HCT116 (cell line): ENCODE measurements around the gene LACC1. TPM values are rescaled to one million over a fixed set of nuclear protein-coding genes. Genes with fewer than 3 reads are reported as not detected.

Experiments
- ATAC-seq: fragments of 200-7000 bp; cut with Tn5 transposase; 2 replicates; pipeline ENCODE4 v1.9.1; 2020; ENCODE audit warnings: mild to moderate bottlenecking, moderate library complexity
- BruUV-seq: library from RNA; stranded (reverse); fragments of 400-500 nt; replicated peaks from 2 replicates; lab custom pipeline; 2021; lab: Mats Ljungman, UMichigan
- CTCF ChIA-PET: fragments of 300-600 bp; sonication (Branson Sonifier 250); formaldehyde crosslinking; loops from one replicate; lab custom pipeline; 2021; ENCODE audit warnings: antibody characterized with exemption; lab: Charles Lee
- POLR2A ChIA-PET: fragments of 300-600, 350-600 bp; sonication (Branson Sonifier 250); formaldehyde crosslinking; loops from one replicate; lab custom pipeline; 2021; ENCODE audit warnings: antibody characterized with exemption; lab: Charles Lee
- RAD21 ChIA-PET, 2 experiments: fragments of 300-600 bp; sonication (Branson Sonifier 250); formaldehyde crosslinking; loops; one replicate each; lab custom pipeline; 2023; ENCODE audit warnings: low total read pairs in 2 of 2; ENCODE audit not compliant: uncharacterized antibody in 2 of 2, unreplicated experiment in 2 of 2, low non-redundant PET in 1 of 2; lab: Charles Lee
- DNase-seq: peaks from one replicate; pipeline ENCODE4 v3.0.0-alpha.2; 2010; ENCODE audit warnings: low read depth, low spot score
- H2AFZ ChIP-seq: fragments of 200-600 bp; shearing (Covaris generic), sonication (generic); 2 replicates; pipeline ENCODE4 v1.6.1; 2017; ENCODE audit warnings: low read depth, mixed run types, mixed read lengths, antibody characterized with exemption, low read length; ENCODE audit not compliant: poor library complexity, severe bottlenecking
- H3K27ac ChIP-seq: 2 replicates; pipeline ENCODE4 v1.5.1; 2012; ENCODE audit warnings: low read depth, low read length
- H3K27me3 ChIP-seq: fragments of 200-600 bp; sonication (generic); 2 replicates; pipeline ENCODE4 v1.6.1; 2016; ENCODE audit warnings: mixed run types, low read length, mixed read lengths; ENCODE audit not compliant: insufficient read depth
- H3K36me3 ChIP-seq, 2 experiments: fragments of 200-500 bp in 1 of 2; fragments of 200-600 bp in 1 of 2; sonication (Bioruptor generic) in 1 of 2; sonication (generic) in 1 of 2; 2 replicates each; pipeline versions ENCODE4 v1.5.1 to v1.6.1; 2014 to 2016; ENCODE audit warnings: low read length in 2 of 2, inconsistent platforms in 1 of 2, mixed read lengths in 1 of 2, mixed run types in 1 of 2; ENCODE audit not compliant: insufficient read depth in 2 of 2, control insufficient read depth in 1 of 2
- H3K4me1 ChIP-seq, 2 experiments: fragments of 200-600 bp in 1 of 2; sonication (generic) in 1 of 2; 2 replicates each; pipeline versions ENCODE4 v1.5.1 to v1.6.1; 2012 to 2017; ENCODE audit warnings: low read length in 2 of 2, inconsistent platforms in 1 of 2, mild to moderate bottlenecking in 1 of 2, mixed read lengths in 1 of 2, mixed run types in 1 of 2, moderate library complexity in 1 of 2; ENCODE audit not compliant: insufficient read depth in 2 of 2, control insufficient read depth in 1 of 2
- H3K4me2 ChIP-seq: fragments of 200-600 bp; sonication (generic); 2 replicates; pipeline ENCODE4 v1.6.1; 2017; ENCODE audit warnings: mixed run types, low read length, mixed read lengths
- H3K4me3 ChIP-seq, 2 experiments: fragments of 200-600 bp in 1 of 2; sonication (generic) in 1 of 2; replicated peaks in 1 of 2; 2 replicates each; pipeline ENCODE4 v1.5.1; 2011 to 2016; ENCODE audit warnings: low read length in 2 of 2, control low read depth in 1 of 2, low read depth in 1 of 2, mild to moderate bottlenecking in 1 of 2, mixed read lengths in 1 of 2, mixed run types in 1 of 2
- H3K79me2 ChIP-seq: fragments of 200-600 bp; sonication (generic); 2 replicates; pipeline ENCODE4 v1.6.1; 2017; ENCODE audit warnings: mild to moderate bottlenecking, mixed run types, low read length, moderate library complexity, mixed read lengths; ENCODE audit not compliant: insufficient read depth
- H3K9ac ChIP-seq: fragments of 200-600 bp; sonication (generic); 2 replicates; pipeline ENCODE4 v1.6.1; 2016; ENCODE audit warnings: low read length, mixed read lengths
- H3K9me2 ChIP-seq: fragments of 200-600 bp; sonication (generic), shearing (Covaris generic); 2 replicates; pipeline ENCODE4 v1.6.1; 2017; ENCODE audit warnings: mixed run types, mild to moderate bottlenecking, moderate library complexity; ENCODE audit not compliant: insufficient read depth
- H3K9me3 ChIP-seq, 2 experiments: fragments of 200-500 bp in 1 of 2; fragments of 200-600 bp in 1 of 2; sonication (Bioruptor generic) in 1 of 2; sonication (generic) in 1 of 2; 2 replicates each; pipeline ENCODE4 v1.6.1; 2014 to 2017; ENCODE audit warnings: low read length in 2 of 2, mixed read lengths in 2 of 2, inconsistent platforms in 1 of 2, low read depth in 1 of 2, mild to moderate bottlenecking in 1 of 2, mixed run types in 1 of 2, moderate library complexity in 1 of 2; ENCODE audit not compliant: control insufficient read depth in 1 of 2, insufficient read depth in 1 of 2
- H4K20me1 ChIP-seq: fragments of 200-600 bp; sonication (generic), shearing (Covaris generic); 2 replicates; pipeline ENCODE4 v1.6.1; 2017; ENCODE audit warnings: mixed run types, mild to moderate bottlenecking, moderate library complexity; ENCODE audit not compliant: insufficient read depth
- CBX3 ChIP-seq: IDR thresholded peaks from 2 replicates; pipeline ENCODE4 v1.6.1; 2012; ENCODE audit warnings: low read depth
- ELF1 ChIP-seq: IDR thresholded peaks from 2 replicates; pipeline ENCODE4 v1.6.1; 2012; ENCODE audit warnings: low read depth, borderline replicate concordance
- EZH2 ChIP-seq: fragments of 200-600 bp; sonication (generic); IDR thresholded peaks from 2 replicates; pipeline ENCODE4 v1.6.1; 2017; ENCODE audit warnings: antibody characterized with exemption, mixed run types
- EZH2phosphoT487 ChIP-seq: fragments of 200-600 bp; IDR thresholded peaks from 2 replicates; pipeline ENCODE4 v1.6.1; 2018; ENCODE audit warnings: antibody characterized with exemption, borderline replicate concordance
- JUND ChIP-seq: IDR thresholded peaks from 2 replicates; pipeline ENCODE4 v1.6.1; 2012
- POLR2A ChIP-seq: IDR thresholded peaks from 2 replicates; pipeline ENCODE4 v1.7.0; 2011; ENCODE audit warnings: borderline replicate concordance; ENCODE audit not compliant: insufficient read depth, insufficient read length; ENCODE audit errors: extremely low read depth
- POLR2AphosphoS5 ChIP-seq: IDR thresholded peaks from 2 replicates; pipeline ENCODE4 v1.6.1; 2011; ENCODE audit warnings: mild to moderate bottlenecking, low read depth, low read length, moderate library complexity
- RAD21 ChIP-seq: IDR thresholded peaks from 2 replicates; pipeline ENCODE4 v1.6.1; 2012; ENCODE audit warnings: low read depth, mild to moderate bottlenecking
- SP1 ChIP-seq: IDR thresholded peaks from 2 replicates; pipeline ENCODE4 v1.6.1; 2012; ENCODE audit warnings: low read depth
- SRF ChIP-seq: IDR thresholded peaks from 2 replicates; pipeline ENCODE4 v1.6.1; 2012; ENCODE audit warnings: low read depth
- ZNF274 ChIP-seq: fragments of 200-500 bp; sonication (Bioruptor generic); IDR thresholded peaks from 2 replicates; pipeline ENCODE4 v1.6.1; 2014; ENCODE audit warnings: mild to moderate bottlenecking, low read depth, low read length, inconsistent platforms
- intact Hi-C: fragments of 100-400 bp; cut with micrococcal nuclease; formaldehyde crosslinking; loops from 2 replicates; pipeline ENCODE4 v1.10.0; 2022
- total RNA-seq: library from RNA; stranded (reverse); gene quantifications from one replicate; pipeline ENCODE4 v1.2.1, GENCODE V29; 2021; ENCODE audit not compliant: unreplicated experiment
- TF ChIP-seq, protein P1 (sequence below), 3 experiments: fragments of 200-600 bp in 1 of 3; sonication (generic) in 1 of 3; IDR thresholded peaks in 2 of 3; conservative IDR thresholded peaks in 1 of 3; 2 replicates each; pipeline ENCODE4 v1.5.1; 2012 to 2017; ENCODE audit warnings: low read depth in 2 of 3, low read length in 2 of 3, antibody characterized with exemption in 1 of 3, borderline replicate concordance in 1 of 3, control low read depth in 1 of 3, mild to moderate bottlenecking in 1 of 3, mixed read lengths in 1 of 3, mixed run types in 1 of 3, moderate library complexity in 1 of 3; ENCODE audit not compliant: insufficient read depth in 1 of 3
- TF ChIP-seq, protein P2 (sequence below): IDR thresholded peaks from 2 replicates; pipeline ENCODE4 v1.6.1; 2012
- TF ChIP-seq, protein P3 (sequence below): IDR thresholded peaks from 2 replicates; pipeline ENCODE4 v1.6.1; 2012; ENCODE audit warnings: low read depth
- TF ChIP-seq, protein P4 (sequence below): IDR thresholded peaks from 2 replicates; pipeline ENCODE4 v1.6.1; 2012

LACC1 gene
- total RNA-seq, 1 experiment from 2014 or later, result 2.6 TPM

DNA sequence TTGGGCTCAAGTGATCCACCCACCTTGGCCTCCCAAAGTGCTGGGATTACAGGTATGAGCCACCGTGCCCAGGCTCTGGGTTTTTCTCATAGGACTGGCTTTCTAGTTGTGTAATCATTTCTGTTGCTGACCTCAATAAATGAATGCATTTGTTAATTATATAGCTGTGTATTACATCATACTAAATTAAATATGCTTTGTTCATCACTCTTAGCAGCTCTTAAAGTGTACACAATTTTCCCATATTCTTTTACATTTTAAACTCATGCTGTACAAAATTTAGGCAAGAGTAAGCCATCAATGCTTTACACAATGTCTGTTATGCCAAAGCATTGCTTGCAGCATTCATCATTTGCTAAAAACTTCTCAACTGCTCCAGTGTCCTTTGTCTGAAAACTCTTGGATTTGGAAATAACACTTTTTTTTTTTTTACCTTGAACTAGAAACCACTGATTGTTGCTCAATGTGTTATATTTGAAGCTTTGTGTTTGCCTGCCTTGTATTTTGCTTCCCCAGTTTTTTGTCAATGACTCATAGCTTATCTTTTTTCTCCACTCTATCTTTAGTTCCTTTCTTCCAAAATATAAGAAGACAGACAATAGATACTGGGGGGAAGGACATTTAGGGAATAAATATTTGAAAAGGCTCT lies 31.6 kb upstream of the LACC1 start:
- no TSS peak for BruUV-seq
- ChIA-PET CTCF (no interaction called here), POLR2A (no interaction called here)

DNA sequence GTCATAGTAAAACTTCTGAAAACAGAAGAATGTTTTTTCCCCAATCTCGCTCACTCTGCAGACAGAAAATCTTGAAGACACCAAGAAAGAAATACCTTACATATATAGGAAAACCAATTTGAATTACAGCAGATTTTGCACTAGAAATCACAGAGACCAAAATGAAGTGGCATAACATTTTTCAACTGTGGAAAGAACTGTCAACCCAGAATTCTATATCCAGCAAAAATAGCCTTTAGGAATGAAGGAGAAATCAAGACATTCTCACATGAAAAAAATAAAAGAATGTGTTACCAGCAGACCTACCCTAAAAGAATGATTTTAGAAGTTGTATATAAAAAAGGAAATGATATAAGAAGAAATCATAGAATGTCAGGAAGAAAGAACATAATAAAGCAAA lies 28.8 kb upstream of the LACC1 start:
- DNase-seq, result no peak
- Histone ChIP-seq H3K79me2 (no peaks in the 10 kb centered on the region), H3K27me3 (no peaks in the 10 kb centered on the region), H3K4me2 (no peak overlapping the region), H3K9me3 (peaks cover 0 to 4% of the 10 kb centered on the region in 2 experiments; a peak in 1 of 4 replicates), H3K36me3 (no peaks in the 10 kb centered on the region; a peak in 1 of 4 replicates), H3K9ac (no peak overlapping the region), H3K4me3 (no peak overlapping the region), H3K27ac (no peak overlapping the region), H3K4me1 (0 out of 4 replicates have a peak, but pooled peaks cover 0 to 4% of the 10 kb centered on the region in 2 experiments), H3K9me2 (no peaks in the 10 kb centered on the region), H2AFZ (no peak overlapping the region), H4K20me1 (no peaks in the 10 kb centered on the region)
- ChIA-PET POLR2A (no interaction called here), RAD21 (no interaction called here), CTCF (no interaction called here)
- BruUV-seq, result no TSS peak
- intact Hi-C loops, result no loop called here
- ATAC-seq, result no peak
- TF ChIP-seq RAD21 (no peak), ZNF274 (no peak), POLR2A (no peak), CBX3 (no peak), POLR2AphosphoS5 (no peak), JUND (no peak)
- TF ChIP-seq, protein P1, sequence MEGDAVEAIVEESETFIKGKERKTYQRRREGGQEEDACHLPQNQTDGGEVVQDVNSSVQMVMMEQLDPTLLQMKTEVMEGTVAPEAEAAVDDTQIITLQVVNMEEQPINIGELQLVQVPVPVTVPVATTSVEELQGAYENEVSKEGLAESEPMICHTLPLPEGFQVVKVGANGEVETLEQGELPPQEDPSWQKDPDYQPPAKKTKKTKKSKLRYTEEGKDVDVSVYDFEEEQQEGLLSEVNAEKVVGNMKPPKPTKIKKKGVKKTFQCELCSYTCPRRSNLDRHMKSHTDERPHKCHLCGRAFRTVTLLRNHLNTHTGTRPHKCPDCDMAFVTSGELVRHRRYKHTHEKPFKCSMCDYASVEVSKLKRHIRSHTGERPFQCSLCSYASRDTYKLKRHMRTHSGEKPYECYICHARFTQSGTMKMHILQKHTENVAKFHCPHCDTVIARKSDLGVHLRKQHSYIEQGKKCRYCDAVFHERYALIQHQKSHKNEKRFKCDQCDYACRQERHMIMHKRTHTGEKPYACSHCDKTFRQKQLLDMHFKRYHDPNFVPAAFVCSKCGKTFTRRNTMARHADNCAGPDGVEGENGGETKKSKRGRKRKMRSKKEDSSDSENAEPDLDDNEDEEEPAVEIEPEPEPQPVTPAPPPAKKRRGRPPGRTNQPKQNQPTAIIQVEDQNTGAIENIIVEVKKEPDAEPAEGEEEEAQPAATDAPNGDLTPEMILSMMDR (IDR thresholded peaks at IDR 0.05 in 2 of 3, conservative IDR thresholded peaks at IDR 0.05 in 1 of 3; ENCODE audit: borderline replicate concordance in 1 of 3, insufficient read depth in 1 of 3, low read depth in 2 of 3, low read length in 2 of 3), result no peak
- TF ChIP-seq, protein P2, sequence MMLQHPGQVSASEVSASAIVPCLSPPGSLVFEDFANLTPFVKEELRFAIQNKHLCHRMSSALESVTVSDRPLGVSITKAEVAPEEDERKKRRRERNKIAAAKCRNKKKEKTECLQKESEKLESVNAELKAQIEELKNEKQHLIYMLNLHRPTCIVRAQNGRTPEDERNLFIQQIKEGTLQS, result no peak
- TF ChIP-seq, protein P3, sequence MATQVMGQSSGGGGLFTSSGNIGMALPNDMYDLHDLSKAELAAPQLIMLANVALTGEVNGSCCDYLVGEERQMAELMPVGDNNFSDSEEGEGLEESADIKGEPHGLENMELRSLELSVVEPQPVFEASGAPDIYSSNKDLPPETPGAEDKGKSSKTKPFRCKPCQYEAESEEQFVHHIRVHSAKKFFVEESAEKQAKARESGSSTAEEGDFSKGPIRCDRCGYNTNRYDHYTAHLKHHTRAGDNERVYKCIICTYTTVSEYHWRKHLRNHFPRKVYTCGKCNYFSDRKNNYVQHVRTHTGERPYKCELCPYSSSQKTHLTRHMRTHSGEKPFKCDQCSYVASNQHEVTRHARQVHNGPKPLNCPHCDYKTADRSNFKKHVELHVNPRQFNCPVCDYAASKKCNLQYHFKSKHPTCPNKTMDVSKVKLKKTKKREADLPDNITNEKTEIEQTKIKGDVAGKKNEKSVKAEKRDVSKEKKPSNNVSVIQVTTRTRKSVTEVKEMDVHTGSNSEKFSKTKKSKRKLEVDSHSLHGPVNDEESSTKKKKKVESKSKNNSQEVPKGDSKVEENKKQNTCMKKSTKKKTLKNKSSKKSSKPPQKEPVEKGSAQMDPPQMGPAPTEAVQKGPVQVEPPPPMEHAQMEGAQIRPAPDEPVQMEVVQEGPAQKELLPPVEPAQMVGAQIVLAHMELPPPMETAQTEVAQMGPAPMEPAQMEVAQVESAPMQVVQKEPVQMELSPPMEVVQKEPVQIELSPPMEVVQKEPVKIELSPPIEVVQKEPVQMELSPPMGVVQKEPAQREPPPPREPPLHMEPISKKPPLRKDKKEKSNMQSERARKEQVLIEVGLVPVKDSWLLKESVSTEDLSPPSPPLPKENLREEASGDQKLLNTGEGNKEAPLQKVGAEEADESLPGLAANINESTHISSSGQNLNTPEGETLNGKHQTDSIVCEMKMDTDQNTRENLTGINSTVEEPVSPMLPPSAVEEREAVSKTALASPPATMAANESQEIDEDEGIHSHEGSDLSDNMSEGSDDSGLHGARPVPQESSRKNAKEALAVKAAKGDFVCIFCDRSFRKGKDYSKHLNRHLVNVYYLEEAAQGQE, result no peak

More for the DNA sequence above, 31.6 kb upstream of the LACC1 start:
- Histone ChIP-seq H2AFZ (no peak overlapping the region), H3K79me2 (no peaks in the 10 kb centered on the region), H4K20me1 (no peaks in the 10 kb centered on the region), H3K9me2 (no peaks in the 10 kb centered on the region), H3K4me1 (0 out of 4 replicates have a peak, but pooled peaks cover 0 to 4% of the 10 kb centered on the region in 2 experiments), H3K36me3 (no peaks in the 10 kb centered on the region; a peak in 1 of 4 replicates), H3K27me3 (no peaks in the 10 kb centered on the region), H3K27ac (no peak overlapping the region), H3K9me3 (peaks cover 0 to 4% of the 10 kb centered on the region in 2 experiments; a peak in 1 of 4 replicates), H3K9ac (no peak overlapping the region)
- ATAC-seq, result no peak
- RAD21 ChIA-PET, result no interaction called here
- intact Hi-C loops, result no loop called here
- TF ChIP-seq CBX3 (no peak), EZH2 (no peak), EZH2phosphoT487 (no peak), SP1 (no peak), POLR2A (no peak), ELF1 (no peak), SRF (no peak)
- TF ChIP-seq, protein P4, sequence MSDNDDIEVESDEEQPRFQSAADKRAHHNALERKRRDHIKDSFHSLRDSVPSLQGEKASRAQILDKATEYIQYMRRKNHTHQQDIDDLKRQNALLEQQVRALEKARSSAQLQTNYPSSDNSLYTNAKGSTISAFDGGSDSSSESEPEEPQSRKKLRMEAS, result no peak
- TF ChIP-seq, protein P2, result no peak
- TF ChIP-seq, all 23 proteins: peak for 0
- no peak overlapping the region for H3K4me2 ChIP-seq
- no peak for DNase-seq
- H3K4me3 ChIP-seq, result no peak overlapping the region
